Measurements from ENCODE around the gene CABLES2.
"Not testable (repeated sequence)": the region's sequence is repeated elsewhere in the genome, so short reads cannot be mapped to it uniquely, and the experiment has no call there.

CABLES2 gene

DNA sequence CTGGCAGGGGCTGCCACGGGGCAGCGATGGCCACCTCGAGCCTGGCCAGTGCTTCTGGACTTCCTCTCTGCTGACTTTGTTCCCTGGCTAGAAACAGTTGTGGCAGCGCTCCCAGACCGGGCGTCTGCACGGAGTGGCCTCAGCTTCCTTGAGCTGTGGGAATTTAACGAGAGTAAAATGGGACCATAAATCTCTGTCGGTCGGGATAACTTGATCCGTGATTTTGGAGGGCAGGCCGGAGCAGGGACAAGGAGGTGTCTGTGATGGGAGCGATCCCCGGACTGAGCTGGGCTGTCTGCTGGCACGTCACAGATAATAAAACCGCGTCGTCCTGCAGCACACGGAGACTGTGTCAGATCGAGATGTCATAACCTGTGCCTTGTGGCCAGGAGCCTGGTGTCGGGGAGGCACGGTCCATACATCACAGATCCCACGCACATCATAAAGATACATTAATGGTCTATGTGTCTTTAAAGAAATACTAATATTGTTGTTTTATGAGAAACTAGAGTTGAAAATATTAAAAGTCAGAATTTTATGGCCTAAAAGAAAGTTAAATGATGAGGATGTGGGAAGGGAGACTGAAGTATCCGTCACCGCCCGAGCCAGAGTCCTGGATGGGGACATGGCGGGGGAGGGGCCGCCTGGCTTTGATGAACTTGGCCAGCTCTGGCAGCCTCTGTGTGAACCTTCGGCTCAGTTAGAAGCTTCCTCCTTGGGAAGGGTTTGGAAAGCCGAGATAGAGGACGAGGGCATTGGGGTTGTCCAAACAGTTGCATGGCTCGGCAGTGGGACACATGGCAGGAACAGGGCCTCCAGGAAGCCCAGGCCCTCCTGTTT lies 26.8 kb upstream of the CABLES2 start:
- DNase-seq: no peak

DNA sequence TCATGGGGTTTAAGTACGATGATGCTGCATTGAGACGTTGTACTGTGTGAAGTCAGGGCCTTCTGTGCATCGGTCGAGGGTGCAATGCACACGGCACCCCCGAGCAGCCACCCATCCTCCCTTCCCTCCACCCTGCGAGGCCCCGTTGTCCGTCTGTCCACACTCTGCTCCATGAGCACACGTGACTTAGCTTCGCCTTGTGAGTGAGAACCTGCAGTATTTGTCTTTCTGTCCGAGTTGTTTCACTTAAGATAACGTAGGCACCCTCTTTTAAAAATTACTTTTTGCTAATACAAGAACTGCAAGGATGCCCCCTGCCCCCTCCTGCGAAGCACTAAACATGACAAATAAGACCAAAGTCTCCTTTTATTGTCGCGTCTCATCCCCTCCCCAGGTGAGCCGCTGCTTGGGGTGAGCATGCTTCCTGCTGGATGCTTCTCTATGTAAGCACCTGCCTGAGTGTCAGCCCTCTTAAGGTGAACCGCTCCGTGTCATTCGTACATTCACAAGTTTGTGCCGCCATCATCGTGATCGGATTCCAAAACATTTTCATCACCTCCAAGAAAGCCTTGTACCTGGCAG lies 23.9 kb upstream of the CABLES2 start:
- no peak for DNase-seq

DNA sequence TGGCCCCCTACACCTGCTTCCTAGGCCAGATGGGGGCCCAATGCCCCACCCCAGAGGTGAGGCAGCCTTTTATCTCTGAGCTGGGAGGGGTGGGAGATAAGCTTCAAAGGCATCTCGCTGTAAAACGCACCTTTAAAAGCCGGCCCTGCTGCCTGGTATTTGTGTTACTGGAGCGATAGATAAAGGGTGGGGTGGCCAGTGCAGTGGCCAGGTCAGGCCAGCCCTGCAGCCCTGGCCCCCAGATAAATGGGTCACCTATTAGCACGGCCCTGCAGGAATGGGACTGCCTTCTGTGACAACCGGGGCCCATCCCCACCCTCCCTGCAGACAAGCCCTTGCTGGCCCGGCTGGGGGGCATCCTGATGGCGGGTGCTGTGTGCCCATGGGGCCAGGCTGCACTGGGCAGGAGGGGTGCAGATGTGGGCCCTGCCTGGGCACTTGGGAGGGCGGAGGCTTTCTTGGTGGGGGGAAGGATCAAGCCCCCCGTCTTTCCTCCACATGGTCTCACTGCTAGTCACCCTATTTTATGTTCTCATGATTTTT lies 23.3 kb upstream of the CABLES2 start:
- DNase-seq: no peak

DNA sequence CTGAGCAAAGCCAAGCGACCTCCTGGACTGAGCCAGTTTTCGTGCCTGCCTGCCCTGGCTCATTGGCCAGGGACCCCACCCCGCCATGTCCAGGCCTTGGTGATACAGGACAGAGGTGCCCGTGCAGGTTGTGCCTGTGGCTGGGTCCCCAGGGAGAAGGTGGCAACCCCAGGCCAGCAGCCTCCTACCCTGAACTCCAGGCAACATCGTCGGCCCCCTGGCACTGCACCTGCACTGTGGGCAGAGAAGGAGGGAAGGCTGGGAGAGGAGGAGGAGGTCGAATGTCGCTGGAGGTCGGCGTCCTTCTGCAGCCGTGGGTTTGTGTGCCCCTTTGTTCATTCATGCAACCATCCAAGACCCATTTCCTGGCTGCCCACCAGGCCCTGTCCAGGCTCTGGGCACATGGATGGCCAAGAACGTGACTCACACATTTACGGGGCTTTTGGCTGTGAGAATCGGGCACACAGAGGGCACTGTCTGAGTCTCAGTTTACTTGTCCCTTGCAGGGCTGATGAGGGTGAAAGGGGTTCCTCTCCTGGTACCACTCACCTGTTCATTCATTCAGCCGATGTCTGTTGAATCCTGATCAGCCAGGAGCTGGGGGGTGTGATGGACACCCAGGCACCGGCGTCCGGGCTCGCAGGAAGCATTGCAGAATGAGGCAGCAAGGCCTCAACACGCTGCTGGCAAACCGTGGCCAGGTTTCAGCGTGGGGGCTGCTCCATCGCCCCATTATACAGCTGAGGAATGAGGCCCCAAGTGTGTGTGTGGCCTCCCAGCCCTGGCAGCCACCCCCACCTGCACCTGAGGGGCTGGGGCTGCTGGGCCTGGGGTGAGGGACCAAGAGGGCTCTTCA lies 22.6 kb upstream of the CABLES2 start:
- DNase-seq: no peak

DNA sequence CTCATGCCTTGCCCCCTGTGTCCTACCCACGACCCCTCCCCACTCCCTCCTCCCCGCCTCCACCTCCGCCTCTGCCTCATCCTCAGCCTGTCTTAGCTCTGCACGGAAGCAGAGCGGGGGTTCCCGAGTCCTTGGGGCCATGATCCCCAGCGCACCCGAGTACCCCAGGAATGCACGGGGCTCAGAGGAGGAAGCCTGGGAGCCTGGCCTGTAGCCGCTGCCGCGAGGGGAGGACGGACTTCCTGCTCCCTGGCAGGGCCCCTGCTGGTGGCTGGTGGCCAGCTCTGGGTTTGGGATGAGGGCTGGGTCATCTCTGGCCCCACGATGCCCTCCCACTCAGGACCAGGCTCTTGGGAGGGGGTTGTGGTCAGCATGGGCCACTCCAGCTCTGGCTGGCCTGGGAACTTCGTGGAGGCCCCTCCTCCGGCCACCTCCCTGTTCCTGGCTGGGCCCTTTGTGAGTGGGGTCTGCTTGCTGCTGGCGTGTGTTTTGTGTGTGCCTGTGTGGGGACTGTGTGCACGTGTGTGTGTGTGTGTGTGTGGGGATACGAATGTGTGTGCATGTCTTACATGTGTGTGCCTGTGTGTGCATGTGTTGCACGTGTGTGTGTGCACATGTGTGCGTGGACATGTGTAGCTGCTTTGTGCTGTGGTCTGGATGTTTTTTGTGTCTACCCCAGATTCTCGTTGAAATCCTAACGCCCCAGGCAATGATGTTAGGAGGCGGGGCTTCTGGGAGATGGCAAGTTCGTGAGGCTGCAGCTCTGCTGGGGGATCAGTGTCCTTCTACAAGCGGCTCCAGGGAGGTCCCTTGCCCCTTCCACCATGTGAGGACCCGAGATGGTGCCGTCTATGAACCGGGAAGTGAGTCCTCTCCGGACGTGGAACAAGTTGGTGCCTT lies 21.6 kb upstream of the CABLES2 start:
- DNase-seq: no peak

DNA sequence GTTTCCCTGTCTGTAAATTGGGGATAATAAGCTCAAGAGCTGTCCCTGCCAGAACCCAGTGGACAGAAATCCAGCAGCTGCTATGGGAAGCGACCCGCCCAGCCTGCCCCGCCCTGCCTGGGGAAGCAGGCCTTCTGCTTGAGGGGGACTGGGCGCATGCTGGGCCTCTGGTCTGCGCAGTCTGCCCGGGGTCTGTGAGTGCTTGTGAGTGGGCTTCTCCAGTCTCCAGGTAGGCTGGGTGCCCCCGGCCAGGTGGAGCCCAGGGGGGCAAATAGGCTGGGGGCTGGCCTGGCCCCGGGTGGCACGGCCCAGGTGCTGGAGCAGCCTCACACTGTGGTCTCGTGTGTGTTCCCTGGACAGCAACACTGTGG lies 20.9 kb upstream of the CABLES2 start:
- no peak for DNase-seq

DNA sequence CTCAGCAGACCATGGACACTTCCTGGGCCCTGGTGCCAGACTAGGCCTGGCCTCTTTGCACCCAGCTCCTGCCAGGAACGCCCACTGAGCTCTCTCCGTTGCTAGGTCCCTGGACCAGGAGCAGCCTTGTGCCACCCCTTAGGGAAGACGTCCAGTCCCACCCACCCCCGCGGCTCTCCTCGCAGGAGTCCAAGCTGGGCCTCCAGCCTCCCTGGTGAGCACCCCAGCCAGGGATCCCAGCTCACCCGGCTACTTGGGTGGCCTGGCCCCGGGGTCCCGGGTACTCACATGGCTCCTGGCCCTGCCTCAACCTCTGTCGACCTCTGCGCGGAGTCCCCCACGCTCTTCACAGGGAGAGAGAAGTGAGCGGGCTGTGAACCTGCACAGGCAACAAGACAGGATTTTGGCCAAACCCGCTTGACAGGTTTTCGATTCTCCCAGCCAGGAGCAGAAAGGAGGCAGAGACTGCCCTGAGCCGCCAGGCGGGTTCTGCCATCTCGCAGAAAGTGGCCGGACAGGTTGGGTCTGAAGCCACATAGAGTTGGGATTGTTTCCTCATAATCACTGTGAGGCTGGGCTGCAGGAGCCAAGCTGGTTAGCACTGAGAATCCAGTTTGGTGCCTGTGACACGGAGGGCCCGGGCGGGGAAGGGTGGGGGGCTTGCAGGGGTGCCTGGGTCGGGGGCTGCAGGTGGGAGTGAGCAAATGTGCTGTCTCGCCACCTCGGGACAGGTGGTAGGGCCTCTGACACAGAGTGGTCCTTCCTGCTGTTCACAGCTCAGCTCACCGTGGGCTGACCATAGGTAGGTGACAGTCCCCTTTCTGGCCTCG lies 20.3 kb upstream of the CABLES2 start, which contains the start of gene RBBP8NL:
Gene RBBP8NL (minus strand): TSS at position 368 of the 830 bp plus-strand sequence. CDS start 7,892 bp downstream, outside the sequence.
- DNase-seq: no peak

DNA sequence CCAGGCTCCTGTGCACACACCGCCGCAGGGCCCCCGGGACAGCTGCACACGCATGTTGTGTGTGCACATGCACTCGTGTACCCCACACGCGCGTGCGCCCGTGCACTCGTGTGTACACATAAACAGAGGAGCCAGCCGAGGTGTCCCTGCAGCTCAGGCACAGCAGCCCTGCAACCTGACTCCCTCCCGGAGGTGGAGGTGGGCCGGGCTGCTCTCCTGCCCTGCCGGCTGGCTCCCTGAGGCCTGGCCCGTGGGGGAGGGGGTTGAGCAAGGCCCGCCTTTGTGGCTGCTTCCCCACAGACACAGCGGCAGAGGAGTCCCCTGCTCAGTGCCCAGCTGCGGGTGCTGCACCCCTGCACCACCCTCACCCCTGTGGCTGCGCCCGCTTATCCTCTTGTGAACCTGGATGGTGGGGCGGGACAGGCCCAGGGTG lies 19.6 kb upstream of the CABLES2 start:
- DNase-seq: no peak

DNA sequence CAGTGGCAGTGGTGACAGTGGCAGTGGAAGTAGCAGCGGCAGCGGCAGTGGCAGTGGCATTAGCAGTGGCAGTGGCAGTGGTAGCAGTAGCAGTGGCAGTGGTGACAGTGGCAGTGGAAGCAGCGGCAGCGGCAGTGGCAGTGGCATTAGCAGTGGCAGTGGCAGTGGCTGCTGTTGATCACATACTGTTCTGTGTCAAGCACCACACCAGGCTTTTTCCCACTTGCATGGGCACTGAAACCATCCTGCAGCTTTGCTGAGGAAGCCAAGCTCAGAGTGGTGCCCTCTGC lies 18.9 kb upstream of the CABLES2 start:
- DNase-seq: not testable (repeated sequence)

DNA sequence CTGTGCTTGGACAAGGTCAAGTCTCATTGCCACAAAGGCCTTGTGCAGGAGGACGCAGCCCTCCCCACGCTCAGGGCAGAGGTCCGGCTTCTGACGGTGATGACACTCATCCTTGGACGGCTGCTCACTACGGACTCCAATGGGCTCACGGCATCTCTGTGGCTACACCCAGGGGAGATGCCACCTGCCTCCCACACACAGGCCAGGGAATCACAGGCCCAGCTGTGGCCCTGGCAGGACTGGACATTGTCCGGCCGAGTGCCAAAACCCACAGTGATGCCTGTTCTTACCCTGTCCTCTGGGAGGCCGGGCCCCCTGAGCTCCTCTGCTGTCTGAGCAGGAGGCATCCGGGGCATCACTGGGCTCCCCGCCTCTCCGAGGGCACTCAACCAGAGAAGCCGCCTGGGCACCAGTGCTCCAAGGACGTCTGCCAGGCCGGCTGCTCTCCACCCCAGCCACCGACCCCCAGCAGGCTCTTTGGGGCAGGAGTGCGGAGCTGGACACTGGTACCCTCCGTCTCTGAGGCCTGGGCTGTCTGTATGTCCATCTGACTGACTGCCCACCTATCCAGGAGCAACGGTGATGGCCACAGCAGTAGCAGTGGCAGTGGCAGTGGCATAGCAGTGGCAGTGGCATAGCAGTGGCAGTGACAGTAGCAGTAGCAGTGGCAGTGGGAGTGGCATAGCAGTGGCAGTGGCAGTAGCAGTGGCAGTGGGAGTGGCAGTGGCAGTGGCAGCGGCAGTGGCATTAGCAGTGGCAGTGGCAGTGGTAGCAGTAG lies 18.4 kb upstream of the CABLES2 start:
- no peak for DNase-seq

DNA sequence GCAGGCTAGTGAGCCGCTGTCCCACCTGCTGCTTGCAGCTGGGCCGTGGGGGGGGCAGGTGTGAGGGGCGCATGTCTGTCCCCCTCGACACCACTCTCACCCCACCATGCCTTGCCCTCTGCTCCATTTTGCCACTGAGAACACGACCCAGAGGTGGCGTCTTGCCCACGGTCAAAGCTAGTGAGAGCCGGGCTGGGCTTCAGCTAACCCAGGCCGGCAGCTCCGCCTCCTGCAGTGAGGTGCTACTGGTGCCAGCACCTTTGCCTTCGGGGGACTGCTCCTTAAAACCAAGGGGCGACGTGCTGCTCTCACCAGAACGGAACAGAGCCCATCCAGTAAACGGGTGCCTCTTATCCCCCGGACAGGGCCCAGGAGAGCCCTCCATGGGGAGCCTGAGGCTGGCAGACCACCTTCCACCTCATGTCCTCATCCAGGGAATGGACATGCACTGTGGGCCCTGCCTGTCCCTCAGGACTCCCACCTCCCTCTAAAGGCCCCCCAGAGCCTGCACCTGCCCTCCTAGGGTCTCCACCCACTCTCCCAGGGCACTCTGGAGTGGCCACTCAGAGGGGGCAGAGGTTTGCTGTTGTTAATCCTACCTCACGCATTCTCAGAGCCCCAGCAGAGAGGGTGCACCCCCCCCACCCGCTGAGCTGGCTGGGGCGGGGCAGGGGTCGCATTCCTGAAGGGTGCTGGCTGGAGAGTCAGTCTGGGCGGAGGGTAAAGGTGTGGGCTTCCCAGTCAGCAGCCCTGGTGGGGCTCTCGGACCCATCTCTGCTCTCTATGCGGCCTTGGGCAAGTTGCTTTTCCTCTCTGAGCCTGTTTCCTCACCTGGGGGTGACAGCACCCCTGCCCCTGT lies 17.4 kb upstream of the CABLES2 start:
- no peak for DNase-seq

DNA sequence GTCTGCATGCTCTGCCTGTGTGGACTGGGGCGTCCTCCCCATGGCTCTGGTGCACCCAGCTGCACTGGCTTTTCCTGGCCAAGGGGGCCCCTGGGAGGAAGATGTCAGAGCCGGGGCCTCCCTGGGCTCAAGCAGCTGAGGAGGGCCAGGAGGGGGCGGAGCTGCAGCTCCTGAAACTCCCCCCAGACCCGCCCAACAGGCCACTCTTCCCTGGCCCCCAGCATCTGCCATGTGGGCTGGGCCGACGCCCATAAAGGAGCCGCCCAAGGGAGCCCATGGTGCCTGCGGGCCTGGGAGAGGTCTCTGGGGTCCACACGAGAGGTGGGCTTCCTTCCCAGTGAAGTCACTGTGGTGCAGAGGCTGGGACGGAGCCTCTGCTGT lies 16.2 kb upstream of the CABLES2 start:
- DNase-seq: no peak

DNA sequence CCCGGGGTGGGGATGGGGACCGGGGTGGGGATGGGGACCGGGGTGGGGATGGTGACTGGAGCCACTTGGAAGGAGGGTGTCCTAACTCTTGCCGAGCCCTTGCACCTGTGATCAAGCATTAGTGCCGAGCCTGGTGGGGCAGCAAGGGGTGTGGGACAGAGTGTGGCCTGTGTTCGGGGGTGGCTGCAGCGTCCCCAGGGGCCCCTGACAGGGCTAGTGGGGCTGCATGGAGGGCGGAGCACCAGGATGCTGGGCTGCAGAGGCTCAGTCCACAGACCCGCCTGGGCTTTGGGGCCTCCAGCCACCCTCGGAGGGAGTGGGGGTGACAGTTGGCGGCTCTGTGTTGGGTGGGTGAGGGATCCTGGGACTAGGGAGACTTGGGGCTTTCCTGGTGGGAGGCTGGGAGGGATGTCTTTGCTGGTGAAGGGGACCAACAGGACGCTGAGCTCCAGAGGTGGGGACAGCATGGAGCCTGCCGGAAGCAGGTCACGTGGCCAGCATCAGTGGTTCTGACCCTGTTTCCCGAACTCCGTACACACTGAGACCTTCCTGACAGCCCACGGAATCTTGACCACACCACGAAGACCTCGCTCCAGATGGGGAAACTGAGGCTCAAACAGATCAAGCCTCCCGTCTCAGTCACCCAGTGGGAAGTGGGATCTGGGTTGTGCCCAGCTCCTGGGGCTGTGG lies 15.7 kb upstream of the CABLES2 start:
- DNase-seq: no peak

DNA sequence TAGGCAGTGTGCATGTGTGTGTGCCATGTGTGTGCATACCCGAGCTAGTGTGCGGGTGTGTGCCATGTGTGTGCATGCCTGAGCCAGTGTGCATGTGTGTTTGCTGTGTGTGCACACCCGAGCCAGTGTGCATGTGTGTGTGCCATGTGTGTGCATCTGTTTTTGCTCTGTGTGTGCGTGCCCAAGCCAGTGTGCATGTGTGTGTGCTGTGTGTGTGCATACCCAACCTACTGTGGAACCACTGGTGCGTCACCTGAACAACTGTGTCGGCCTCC lies 14.6 kb upstream of the CABLES2 start:
- DNase-seq: no peak

DNA sequence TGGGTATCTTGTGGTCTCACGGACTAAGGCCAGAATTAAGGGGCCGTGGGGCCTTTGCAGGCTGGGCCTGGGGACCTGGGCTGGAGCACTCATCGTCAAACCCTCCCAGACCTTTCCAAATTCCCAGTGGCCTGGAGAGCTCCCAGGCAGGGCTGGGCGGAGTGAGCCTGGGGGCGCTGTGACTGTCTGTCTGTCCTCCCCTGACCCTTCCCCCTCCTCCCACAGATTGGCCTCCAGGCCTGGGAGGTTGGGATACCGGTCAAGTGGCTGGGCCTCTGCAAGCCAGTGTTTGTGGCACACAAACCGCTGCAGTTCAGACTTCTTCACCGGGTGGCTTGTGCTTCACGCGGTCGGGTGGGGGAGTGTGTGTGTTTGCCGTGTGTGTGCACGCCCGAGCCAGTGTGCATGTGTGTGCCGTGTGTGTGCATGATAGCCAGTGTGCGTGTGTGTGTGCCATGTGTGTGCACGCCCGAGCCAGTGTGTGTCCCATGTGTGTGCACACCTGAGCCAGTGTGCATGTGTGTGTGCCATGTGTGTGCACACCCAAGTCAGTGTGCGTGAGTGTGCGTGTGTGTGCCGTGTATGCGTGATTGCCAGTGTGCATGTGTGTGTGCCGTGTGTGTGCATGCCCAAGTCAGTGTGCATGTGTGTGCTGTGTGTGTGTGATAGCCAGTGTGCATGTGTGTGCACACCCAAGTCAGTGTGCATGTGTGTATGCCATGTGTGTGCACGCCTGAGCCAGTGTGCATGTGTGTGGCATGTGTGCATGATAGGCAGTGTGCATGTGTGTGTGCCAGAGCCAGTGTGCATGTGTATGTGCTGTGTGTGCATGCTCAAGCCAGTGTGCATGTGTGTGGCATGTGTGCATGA lies 14.0 kb upstream of the CABLES2 start:
- DNase-seq: no peak

DNA sequence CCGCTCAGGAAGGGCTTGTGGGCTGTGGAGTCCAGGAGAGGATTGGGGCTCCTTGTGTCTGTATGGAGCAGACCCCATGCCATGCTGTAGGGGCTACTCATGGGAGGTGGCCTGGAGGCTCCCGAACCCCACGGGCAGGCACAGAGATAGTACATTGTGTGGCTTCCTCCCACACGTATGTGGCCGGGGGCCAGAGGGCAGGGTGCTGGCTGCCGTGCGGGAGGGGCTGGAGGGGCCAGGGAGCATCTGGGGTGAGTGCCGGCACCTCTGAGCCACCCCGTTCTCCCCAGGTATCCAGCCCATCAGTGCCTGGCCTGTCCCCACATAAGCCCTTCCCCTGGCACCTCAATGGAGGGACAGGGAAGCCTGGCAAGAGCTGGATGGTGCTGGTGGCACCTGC lies 12.7 kb upstream of the CABLES2 start:
- DNase-seq: no peak

DNA sequence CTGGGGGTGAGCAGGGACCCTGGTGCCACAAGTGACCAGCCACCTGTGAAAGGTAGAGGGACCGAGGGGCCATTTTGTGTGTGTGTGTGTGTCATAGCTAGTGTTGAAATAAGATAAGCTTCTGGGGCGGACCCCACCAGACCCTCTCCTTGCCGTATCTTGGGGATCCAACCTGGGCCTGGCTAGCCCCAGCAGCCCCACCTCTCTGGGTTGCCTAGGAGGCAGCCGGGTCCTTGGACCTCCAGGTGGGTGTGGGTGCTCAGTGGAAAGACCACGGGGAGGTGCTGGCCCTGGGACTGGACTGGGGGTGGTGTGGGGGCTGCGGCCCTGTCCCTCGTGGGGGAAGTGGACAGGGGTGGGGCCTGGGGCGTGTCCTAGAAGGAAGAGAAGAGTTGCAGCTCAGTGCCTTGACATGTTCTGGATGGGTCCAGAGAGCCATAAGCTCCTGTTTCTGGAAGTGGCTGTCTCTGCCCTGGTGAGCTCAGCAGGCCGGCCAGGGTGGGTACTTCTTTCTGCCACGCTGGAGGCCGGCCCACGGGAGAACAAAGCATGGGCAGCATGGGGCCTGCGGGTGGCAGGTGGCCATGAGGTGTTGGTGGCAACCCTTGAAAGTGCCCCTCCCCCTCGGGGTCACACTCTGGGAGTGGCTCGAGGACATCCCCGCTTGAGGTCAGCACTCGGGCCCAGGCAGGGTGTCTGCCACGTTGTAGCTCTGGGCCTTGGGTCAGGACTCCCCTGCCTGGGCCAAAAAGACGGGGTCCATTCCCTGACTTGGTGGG lies 11.8 kb upstream of the CABLES2 start:
- DNase-seq: no peak

All from cortex of kidney (tissue), 1 donor.